IMR-90 (cell line): ENCODE measurements around the gene IL36RN.

Source experiments
- BHLHE40 ChIP-seq: fragments of 150-350 bp; IDR thresholded peaks from 2 replicates; pipeline ENCODE4 v1.6.1; 2016; ENCODE audit warnings: mild to moderate bottlenecking, low read depth, low read length
- MAZ ChIP-seq: IDR thresholded peaks from 2 replicates; pipeline ENCODE4 v1.6.1; 2012; ENCODE audit warnings: low read depth, mild to moderate bottlenecking, low read length, improper control_type of control experiment, moderate library complexity, borderline replicate concordance
- RAD21 ChIP-seq: IDR thresholded peaks from 2 replicates; pipeline ENCODE4 v1.6.1; 2012; ENCODE audit warnings: low read length, improper control_type of control experiment
- TF ChIP-seq, protein P1 (sequence below): conservative IDR thresholded peaks from 2 replicates; pipeline ENCODE4 v1.5.1; 2012; ENCODE audit warnings: mild to moderate bottlenecking, low read depth, low read length, improper control_type of control experiment

DNA sequence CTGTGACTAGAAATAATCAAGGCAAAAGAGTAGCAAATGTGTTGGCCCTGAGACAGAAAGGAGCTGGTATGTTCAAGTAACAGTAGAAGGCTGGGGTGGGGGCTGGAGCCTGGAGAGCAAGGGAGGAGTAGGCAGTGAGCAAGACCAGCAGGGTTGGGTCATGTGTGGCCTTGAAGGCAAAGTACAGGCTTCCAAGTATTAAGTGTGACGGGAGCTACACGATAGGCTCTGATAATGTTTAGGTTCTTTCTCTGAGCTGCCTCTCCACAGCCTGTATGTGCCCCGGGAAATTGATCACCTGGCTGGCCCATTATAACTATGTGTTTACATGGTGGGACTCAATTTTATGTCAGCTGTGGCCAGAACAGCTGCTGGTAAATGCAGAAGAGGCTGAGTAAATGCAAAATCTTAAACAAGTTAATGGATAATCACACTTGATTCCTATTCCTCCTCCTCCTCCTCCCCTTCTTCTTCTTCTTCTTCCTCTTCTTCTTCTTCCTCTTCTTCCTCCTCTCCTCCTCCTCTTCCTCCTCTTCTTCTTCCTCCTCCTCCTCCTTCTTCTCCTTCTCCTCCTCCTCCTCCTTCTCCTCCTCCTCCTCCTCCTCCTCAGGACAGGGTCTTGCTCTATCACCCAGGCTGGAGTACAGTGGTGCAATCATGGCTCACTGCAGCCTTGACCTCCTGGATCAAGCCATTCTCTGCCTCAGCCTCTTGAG lies 18.1 kb downstream of the IL36RN start:
- TF ChIP-seq BHLHE40 (no peak), MAZ (no peak), RAD21 (no peak)
- TF ChIP-seq, protein P1, sequence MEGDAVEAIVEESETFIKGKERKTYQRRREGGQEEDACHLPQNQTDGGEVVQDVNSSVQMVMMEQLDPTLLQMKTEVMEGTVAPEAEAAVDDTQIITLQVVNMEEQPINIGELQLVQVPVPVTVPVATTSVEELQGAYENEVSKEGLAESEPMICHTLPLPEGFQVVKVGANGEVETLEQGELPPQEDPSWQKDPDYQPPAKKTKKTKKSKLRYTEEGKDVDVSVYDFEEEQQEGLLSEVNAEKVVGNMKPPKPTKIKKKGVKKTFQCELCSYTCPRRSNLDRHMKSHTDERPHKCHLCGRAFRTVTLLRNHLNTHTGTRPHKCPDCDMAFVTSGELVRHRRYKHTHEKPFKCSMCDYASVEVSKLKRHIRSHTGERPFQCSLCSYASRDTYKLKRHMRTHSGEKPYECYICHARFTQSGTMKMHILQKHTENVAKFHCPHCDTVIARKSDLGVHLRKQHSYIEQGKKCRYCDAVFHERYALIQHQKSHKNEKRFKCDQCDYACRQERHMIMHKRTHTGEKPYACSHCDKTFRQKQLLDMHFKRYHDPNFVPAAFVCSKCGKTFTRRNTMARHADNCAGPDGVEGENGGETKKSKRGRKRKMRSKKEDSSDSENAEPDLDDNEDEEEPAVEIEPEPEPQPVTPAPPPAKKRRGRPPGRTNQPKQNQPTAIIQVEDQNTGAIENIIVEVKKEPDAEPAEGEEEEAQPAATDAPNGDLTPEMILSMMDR = no peak
